Stimulated activated CD4-positive, alpha-beta T cell treated with anti-CD3 and anti-CD28 coated beads, Interleukin-12 subunit alpha, Interleukin-12 subunit beta, amount 100 ng/mL, for 4 hours (primary cell): Measurements from ENCODE around the gene USP6NL.
"Not testable (repeated sequence)": the region's sequence is repeated elsewhere in the genome, so short reads cannot be mapped to it uniquely, and the experiment has no call there.

Source experiments
- DNase-seq: peaks from one replicate; pipeline ENCODE4 v3.0.0-alpha.2; 2020

USP6NL gene

DNA sequence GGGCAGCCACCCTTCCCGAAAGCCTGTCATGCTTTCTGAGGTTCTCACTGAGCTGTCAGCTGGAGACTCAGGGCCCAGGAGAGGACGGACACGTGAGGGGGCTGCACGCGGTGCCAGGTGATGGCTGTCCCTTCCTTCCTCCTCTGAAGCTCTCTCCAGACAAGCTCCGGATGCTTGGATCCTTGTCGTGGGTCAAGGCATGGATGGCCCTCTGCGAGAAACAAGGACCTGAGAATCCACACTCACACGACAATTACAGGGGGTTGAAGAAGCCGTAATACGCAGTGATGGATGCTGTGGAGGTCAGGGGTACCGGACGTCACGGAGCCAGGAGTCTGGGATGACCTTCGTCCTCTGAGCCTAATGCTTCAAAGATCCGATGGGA, 170.3 kb downstream of the USP6NL start:
- DNase-seq = no peak

DNA sequence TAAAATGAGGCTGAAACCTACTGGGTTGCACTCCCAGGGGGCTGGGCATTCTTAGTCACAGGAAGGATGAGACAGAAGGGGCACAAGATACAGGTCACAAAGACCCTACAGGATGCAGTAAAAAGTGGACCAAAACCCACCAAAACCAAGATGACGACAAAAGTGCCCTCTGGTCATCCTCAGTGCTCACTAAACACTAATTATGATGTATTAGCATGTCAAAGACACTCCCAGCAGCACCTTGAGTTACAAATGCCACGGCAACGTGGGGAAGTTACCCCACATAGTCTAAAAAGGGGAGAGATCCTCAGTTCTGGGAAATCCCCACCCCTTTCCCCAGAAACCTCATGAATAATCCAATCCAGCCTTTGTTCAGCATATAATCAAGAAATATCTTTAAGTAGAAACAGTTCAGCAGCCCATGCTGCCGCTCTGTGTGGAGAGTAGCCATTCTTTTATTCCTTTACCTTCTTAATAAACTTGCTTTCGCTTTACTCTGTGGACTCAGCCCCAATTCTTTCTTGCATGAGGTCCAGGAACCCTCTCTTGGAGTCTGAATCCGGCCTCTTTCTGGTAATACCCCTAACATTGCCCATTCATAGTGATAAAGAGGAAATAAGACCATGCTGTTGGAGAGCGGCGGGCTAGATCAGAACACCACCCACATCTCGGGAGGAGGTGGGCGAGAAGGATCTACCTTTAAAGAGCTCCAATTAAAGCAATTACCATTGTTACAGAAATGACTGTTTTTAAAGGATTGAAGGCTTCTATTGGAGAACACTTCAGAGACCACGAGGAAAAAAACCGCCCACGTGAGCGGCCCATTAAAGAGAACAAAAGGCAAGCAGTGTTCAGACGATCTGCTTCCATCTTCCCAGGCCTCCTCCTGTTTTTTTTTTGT, 170.9 kb downstream of the USP6NL start:
- DNase-seq = no peak

DNA sequence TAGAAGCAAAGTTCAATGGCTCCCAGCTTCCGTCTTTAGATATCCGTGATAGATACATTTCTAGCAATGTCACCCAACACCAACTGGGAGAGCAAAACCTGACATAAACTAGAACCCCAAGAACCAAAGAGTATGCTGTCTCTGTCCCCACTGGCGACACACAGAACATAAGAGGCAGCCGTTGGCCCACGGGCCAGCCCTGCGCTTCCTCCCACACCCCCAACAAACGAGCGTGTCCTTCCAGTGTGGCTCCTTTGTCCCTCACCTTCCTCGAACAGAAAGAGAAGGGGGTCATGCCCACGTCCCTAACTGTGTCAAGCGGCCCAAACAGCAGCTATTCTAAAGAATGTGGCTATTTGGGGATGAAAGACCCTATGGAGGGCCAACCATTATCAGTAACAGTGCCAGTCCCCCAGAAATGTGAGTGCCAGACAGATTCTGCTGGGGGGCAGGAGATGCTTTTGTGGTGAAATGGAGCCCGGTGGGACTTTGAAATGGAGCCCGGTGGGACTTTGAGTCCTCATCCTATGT, 171.9 kb downstream of the USP6NL start:
- DNase-seq = no peak

DNA sequence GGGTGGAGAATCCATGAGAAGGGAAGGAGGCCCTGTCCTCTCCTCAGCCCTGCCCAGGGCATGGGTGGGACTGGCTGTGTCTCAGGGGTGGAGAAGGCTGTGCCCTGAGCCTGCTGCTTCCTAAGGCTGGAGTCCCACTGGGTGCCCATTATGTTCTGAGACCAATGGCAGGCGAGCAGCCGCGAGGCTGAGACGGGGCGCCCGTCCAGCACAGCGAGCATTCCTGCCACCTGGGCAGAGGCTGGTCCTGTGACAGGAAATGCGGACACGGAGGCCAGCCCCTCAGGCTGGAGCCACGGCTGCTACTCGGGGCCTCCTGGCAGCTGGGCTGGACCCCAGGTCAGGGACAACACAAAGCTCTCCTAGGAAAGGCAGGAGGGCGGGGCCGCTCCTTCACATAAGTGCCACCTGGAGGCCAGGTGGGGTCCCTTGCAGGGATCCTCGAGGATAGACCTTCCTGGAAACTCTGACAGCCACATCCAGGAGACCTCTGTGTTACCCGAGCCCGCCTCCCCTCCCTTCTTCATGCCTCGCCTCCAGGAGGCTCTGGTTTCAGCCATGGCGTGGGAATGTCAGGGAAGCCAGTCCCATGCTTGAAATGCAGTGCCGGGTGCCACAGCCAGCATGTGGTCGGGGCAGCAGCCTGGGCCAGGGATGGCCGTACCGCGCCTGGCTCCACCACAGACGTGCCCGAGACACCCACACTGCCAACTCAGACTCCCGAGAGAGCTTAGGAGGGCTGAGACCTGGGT, 173.9 kb downstream of the USP6NL start:
- DNase-seq = no peak

DNA sequence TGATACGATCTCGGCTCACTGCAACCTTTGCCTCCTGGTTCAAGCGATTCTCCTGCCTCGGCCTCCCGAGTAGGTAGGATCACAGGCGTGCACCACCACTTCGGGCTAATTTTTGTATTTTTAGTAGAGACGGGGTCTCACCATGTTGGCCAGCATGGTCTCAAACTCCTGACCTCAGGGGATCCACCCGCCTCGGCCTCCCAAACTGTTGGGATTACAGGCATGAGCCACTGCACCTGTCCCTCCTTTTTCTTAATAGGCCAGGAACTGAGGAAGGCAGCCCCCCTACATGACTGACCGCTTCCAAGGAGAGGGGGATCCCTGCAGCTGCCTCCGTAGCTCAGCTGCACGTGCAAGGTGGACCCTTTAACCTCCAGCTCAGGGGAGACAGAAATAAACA, 175.0 kb downstream of the USP6NL start:
- not testable (repeated sequence) for DNase-seq

DNA sequence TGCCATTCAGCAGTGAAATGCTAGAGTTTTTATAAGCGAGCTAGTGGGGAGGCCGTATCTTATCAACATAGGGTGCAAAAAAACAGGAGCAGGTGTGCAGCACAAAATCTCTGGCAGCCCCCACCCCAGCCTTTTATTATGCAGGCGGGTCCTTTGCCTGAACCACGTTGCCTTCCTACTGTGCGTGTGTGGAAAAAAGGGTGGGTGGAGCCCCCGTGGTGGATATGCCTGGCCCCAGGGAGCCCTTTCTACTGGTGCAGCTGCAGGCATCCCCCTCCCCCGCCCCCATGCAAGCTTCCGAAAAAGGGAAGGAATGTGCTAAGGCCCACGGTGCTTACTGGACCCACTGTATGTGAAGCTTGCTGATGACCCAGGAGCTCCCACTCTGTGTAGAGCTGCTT, 175.9 kb downstream of the USP6NL start:
- DNase-seq = no peak

DNA sequence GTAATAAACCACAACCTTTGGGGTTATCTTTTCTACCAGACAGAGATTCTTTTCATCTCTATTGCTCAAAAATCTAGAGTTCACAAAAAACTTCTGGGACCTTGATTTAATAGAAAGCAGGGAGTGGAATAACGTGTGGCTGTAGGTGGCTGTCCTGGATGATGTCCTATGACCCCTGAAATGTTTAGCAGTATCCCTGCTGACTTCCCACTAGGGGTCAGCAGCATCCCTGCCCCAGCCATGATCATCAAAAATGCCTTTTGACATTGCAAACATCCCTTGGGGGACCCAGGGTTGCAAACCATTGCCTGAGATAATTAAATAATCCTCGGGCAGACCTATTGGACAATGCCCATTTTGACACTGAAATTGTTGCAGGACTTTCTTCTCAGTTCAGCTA, 177.1 kb downstream of the USP6NL start:
- no peak for DNase-seq

DNA sequence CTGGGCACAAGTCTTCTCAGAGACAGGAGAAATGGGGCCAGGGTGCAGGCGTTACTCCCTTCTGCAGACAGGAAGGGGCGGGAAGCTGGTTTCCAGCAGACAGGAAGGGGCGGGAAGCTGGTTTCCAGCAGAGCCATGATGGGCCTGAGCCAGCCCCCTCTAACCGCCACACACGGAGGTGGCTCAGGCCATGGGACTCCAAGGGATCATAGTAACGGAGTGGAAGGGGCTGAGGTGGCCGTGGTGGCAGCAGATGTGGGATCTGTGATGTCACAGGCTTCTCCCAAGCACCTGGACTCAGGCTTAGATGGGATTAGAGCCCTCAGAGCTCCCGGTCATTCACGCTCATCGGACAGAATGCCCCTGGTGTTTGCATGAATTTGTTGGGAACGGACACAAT, 177.8 kb downstream of the USP6NL start:
- no peak for DNase-seq

DNA sequence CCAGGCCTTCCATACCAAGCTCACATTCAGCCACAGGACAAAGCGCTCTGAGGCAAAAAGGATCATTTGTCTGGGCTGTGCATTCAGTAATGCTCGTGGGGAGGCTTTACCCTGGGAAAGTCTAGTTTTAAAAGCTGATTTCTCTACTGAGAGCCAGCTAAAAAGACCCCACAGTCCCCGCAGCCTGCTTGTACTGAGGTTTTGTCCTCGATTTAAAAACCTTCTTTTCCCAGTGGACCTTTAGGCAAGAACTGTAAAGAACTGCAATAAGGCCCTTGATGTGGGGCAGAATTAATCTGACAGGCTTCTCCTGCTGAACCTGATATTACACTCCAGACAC, 180.3 kb downstream of the USP6NL start:
- DNase-seq = no peak

DNA sequence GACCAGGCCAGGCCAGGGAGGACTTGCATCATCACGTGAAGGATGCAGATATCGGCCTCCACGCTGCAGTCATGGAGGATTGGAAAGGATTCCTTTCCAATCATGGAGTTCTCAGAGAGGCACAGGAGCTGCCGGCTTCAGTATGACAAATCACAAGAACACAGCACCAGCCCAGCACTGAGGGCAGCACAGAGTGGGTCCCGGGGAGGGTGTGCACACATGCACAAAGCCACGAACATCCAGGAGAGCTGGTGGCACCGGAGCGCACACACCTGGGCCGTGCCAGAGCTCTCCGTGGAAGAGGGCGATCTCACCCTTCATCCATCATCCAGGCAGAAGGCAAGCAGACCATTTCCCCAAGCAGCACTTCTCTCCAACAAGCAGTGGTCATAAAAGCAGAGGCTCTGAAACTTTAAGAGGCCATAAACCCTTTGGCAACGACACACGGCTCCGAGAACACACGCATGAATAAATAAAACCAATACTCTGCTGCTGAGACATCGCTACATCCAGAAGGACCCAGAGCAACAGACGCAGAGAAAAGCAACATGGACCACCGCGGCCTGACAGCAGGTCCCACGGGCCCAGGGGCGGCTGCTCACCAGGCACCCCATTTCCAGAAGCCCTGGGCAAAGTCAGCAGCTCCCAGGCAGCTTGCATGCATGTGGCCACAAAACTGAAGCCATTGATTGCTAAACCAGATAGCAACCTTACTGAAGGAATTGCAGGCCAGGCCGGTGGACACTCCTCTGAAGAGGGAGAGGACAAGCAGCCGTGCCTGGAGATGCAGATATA, 180.8 kb downstream of the USP6NL start:
- no peak for DNase-seq

DNA sequence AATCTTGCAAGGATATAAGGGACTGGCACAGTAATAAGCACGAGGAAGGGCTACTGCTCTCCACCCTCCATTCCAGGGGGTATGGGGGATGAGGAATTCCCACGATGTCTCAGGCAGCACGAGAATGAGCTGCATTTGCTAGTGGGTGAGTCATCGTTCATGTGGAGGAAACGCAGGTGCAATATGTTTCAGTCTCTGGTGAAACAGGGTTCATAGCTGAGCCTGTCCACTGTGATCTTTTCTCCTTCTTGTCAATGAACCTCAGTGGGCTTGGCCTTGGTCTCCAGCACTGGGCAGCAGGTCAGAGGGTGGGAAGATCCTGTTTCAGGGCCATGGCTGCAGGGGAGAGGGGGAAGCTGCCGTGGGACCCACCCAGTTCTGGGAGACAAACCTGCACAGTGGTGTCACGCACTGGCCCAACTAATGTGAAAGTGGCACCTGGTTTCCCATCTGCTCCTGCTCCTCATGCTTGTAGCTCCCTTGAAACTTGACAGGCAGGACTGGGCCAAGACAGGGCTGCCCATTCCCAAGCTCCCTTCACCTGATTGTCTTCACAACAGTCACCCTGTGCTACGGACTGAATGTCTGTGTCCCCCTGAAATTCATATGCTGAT, 181.9 kb downstream of the USP6NL start:
- DNase-seq = no peak

DNA sequence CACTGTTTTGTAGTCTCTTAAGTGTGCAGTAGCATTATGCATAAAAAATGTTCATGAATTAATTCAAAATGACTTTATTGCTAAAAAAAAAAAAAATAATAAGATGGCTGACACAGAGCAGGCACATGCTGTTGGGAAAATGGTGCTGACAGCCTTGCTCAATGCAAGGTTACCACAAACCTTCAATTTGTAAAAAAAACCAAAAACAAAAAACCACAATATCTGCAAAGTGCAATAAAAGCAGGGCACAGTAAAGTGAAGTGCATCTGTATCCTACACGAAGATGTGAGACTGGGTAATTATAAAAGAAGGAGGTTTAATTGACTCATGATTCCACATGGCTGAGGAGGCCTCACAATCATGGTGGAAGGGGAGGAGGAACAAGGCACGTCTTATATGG, 185.8 kb downstream of the USP6NL start:
- no peak for DNase-seq

DNA sequence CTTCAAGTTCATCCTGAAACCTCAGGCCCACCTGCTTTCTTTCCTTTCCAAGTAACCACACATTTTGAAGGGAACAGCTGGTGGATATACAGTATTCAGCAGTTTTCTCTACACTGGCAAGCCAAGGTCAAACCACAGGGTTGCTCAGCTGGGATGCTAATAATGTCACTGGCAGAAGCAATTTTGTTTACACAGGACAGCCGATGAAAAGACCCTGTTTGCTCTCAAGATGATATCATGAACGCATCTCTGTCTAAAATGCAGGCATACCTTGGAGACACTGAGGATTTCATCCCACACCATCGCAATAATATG, 186.2 kb downstream of the USP6NL start:
- DNase-seq = no peak

DNA sequence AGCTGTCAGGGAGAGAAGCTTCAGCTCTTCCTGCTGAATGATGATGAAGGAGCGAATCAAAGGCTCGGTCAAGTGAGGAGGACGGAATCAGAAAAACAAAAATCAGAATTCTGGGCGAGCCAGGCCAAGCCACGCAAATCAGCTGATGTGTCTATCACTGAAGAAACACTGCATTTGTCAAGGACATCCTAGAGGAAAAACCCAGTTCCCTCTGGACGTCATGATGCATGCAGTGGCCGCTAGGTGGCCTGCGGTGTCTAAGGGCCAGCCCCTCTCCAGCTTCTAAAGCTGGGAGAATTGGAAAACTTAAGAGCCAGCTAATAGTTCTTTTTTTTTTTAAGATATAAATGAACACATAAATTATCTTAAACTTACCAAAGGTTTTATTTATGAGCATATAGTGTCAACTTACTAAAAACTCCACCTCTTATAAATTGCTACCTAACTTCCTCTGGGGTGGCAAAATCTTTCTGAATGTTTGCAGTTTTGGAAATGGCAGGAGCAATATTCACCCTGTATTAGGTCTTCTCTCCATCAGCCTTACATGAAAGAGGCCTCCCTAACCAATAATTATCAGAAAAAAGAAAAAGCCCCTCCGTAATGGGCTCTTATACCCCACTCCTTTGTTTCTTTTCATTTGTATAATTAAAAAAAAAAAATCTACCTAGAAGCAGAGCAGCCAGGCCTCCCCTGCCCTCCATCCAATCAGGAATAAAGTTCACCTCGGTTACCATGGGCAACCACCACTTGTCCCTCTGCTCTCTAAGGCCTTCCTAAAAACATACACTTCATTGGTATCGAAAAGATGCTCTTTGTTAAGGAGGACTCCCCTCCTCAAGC, 186.8 kb downstream of the USP6NL start:
- no peak for DNase-seq

DNA sequence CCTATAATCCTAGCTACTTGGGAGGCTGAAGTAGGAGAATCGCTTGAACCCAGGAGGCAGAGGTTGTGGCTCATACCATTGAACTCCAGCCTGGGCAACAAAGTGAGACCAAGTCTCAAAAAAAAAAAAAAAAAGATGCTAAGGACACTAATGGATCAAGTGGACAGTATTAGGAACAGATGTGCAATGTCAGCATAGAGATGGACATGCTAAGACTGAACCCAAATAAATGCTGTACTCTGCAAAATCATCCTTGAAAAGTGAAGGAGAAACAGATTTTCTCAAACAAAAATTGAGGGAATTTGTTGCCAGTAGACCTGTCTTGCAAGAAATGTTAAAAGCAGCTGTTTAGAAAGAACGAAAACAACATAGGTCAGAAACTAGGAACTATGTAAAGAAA, 194.5 kb downstream of the USP6NL start:
- no peak for DNase-seq

DNA sequence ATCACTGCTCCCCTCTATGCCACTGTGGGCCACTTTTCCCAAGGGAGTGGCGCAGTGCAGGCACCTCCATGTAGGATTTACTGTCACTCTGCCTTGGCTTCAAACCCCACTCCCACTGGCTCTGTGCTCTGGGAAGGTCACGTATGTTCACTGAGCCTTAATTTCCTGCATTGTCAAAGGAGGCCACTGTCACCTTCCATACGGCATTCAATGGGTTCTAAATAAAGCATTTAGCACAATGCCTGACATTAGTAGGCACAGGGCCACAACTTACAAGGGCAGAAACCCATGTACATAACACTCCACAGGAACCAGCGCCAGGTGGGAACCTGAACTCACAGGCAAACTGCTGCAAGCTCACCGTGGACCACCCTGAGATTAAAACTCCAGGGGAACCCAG, 196.4 kb downstream of the USP6NL start:
- no peak for DNase-seq

DNA sequence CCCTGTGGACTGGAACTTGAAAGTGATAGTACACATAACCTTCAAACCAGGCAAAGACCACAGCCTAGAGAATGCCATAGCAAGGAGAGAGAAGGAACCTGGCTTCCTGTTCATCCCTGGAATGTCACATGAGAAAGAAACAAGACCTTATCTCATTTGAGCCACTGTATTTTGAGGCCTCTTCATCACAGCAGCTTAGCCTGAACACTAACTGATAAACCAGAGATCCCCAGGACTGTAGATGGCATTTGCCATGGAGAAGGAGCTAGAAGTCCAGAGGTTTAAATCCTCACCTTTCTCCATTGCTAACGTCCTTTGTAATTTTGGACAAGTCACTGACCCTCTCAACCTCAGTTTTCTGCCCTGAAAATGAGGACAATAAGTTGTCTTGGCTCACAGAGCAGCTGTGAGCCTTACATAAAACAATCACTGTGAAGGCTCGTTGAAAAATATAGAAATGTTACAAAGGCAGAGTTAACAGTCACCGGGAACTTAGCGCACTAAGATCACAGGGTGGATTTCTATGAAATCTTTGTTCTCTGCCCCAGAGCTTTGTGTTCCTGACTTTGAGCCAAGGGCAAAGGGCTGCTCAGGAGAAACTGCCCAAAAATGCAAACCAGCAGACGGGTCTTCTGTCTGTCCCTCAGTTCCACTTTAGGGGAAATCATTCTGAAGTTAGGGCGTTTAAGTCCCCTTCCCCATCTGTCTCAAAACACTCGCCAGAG, 197.0 kb downstream of the USP6NL start:
- DNase-seq = no peak

DNA sequence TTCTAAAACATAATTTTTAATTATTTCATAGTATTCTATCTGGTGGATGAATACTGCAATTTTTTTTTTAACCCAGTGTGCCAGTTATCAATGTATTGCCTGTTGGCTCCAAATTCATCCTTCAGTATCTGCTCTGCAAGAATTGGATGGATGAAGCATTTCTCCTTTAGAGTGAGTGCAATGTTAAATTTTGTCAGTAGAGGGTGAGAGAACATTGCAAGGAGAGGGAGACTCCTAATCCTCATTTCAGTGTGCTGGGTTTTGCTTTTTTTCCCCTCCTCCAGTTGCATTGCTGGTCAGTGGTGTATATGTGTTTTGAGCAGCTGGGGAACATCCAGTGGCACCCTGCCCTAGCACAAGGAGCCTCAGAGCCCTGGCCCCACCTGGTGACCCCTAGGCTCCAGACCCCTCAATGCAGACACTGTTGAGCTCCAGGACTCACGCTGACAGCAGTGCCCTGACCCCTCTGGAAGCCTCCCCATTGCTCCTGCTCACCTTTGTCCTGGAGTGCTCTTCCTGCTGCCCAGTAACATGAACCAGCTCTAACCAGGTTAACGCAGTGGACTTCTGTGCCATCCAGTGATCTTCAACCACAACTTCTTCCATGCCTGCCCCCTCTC, 199.4 kb downstream of the USP6NL start:
- DNase-seq = no peak

DNA sequence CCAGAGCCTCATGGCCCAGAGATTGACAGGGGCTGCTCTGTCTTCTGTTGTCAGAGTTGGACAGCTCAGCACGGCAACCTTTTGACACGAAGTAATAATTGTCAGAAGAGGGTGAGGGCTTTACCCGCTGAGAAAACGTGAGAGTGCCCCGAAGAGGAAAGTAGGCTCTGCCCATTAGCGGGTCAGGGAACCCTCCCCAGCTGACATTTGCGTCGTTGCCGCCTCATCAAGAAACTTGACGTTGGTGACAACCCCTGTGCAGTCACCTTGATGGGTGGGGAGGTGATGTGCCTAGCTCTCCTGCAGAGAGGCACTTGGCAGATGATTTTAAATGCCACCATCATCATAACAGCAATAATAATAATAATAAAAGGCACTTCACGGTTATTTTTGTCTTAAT, 202.1 kb downstream of the USP6NL start:
- DNase-seq = no peak

DNA sequence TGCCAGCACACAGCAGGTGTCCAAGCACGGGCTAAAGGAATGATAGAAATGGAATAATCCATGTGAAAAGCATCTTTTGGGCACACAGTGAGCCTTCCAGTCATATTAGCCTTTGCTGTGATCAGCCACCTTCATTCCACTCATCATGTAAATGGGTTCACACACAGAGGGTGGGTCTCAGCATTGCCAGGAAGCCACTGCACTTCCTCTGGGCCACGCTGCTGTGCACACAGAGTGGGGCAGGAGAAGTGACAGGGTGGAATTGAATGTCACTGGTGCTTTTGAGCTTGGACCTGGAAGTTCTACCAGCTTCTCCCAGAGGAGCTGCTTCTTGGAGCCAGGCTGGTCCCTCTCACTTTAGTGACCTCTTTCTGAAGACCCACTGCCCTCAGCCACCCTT, 203.5 kb downstream of the USP6NL start:
- DNase-seq = no peak

DNA sequence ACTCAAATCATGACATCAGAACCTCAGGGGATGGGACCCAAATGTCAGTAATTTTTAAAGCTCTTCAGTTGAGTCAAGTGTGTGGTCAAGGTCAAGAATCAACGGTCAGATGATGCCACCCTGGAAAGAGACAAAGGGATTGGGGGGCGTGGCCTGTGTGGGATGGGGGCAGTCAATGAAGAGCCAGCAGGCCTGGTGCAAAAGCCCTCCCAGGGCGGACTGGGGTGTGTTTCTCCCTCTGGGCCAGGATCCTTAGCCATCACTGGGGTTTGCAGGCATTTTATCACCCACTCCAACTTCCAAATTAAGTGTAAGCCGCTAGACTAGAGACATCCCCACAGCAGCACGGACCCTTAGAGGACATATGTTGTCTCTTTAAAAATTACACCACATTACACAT, 204.7 kb downstream of the USP6NL start:
- DNase-seq = no peak
